Panc1 (cell line): ENCODE measurements around the gene PLAAT4. TPM values are rescaled to one million over a fixed set of nuclear protein-coding genes. Genes with fewer than 3 reads are reported as not detected.

ENCODE experiments used
- ATAC-seq: fragments of 200-7000 bp; cut with Tn5 transposase; 2 replicates; pipeline ENCODE4 v1.9.1; 2020; ENCODE audit warnings: mild to moderate bottlenecking, moderate library complexity
- BruUV-seq: library from RNA; stranded (reverse); fragments of 400-500 nt; replicated peaks from 2 replicates; lab custom pipeline; 2021; lab: Mats Ljungman, UMichigan
- CTCF ChIA-PET: fragments of 300-600 bp; sonication (Branson Sonifier 250); formaldehyde crosslinking; loops from one replicate; lab custom pipeline; 2022; ENCODE audit warnings: antibody characterized with exemption; lab: Charles Lee
- POLR2A ChIA-PET: fragments of 300-600 bp; sonication (Branson Sonifier 250); formaldehyde crosslinking; loops from one replicate; lab custom pipeline; 2022; ENCODE audit warnings: antibody characterized with exemption; lab: Charles Lee
- DNase-seq: peaks from one replicate; pipeline ENCODE4 v3.0.0-alpha.2; 2010; ENCODE audit warnings: low read depth, low spot score
- H3K27ac ChIP-seq: 2 replicates; pipeline ENCODE4 v1.5.1; 2011; ENCODE audit warnings: mild to moderate bottlenecking, low read length, inconsistent platforms
- H3K27me3 ChIP-seq: fragments of 200-500 bp; sonication (Bioruptor generic); 2 replicates; pipeline ENCODE4 v1.6.0; 2014; ENCODE audit warnings: low read length, inconsistent platforms; ENCODE audit not compliant: control insufficient read depth, insufficient read depth
- H3K36me3 ChIP-seq: fragments of 200-500 bp; sonication (Bioruptor generic); 2 replicates; pipeline ENCODE4 v1.5.1; 2014; ENCODE audit warnings: inconsistent platforms, mild to moderate bottlenecking, low read length, moderate library complexity; ENCODE audit not compliant: control insufficient read depth, insufficient read depth
- H3K4me1 ChIP-seq: 2 replicates; pipeline ENCODE4 v1.5.1; 2011; ENCODE audit warnings: inconsistent platforms, mild to moderate bottlenecking, low read length, moderate library complexity; ENCODE audit not compliant: control insufficient read depth, insufficient read depth
- H3K4me3 ChIP-seq, 2 experiments: 2 replicates each; pipeline ENCODE4 v1.5.1; 2011 to 2012; ENCODE audit warnings: low read depth in 2 of 2, low read length in 2 of 2, mild to moderate bottlenecking in 2 of 2, inconsistent platforms in 1 of 2, moderate library complexity in 1 of 2
- H3K9me3 ChIP-seq: fragments of 200-500 bp; sonication (Bioruptor generic); 2 replicates; pipeline ENCODE4 v1.5.1; 2014; ENCODE audit warnings: low read depth, mild to moderate bottlenecking, inconsistent platforms, low read length, moderate library complexity; ENCODE audit not compliant: control insufficient read depth, insufficient read depth
- POLR2AphosphoS5 ChIP-seq: IDR thresholded peaks from 2 replicates; pipeline ENCODE4 v1.6.1; 2012; ENCODE audit warnings: mild to moderate bottlenecking, low read depth, low read length, moderate library complexity
- SIN3A ChIP-seq: IDR thresholded peaks from 2 replicates; pipeline ENCODE4 v1.6.1; 2012; ENCODE audit warnings: low read depth, mild to moderate bottlenecking, low read length, moderate library complexity, borderline replicate concordance; ENCODE audit not compliant: insufficient read depth
- TCF7L2 ChIP-seq: IDR thresholded peaks from 2 replicates; pipeline ENCODE4 v1.6.1; 2011; ENCODE audit warnings: mild to moderate bottlenecking, low read depth, low read length, inconsistent platforms
- in situ Hi-C: cut with HindIII; loops from 2 replicates; pipeline ENCODE4 v1.10.0; 2016; ENCODE audit warnings: low sequenced_read_pairs, low pct_unique_long_range_greater_than_20kb
- intact Hi-C: fragments of 100-400 bp; cut with micrococcal nuclease; formaldehyde crosslinking; loops from one replicate; pipeline ENCODE4 v1.10.0; 2022; ENCODE audit not compliant: unreplicated experiment
- total RNA-seq: library from RNA; stranded (reverse); gene quantifications from one replicate; pipeline ENCODE4 v1.2.1, GENCODE V29; 2021; ENCODE audit not compliant: unreplicated experiment
- TF ChIP-seq, protein P1 (sequence below): fragments of 450-650 bp; IDR thresholded peaks from 2 replicates; pipeline ENCODE4 v1.5.1; 2017; ENCODE audit warnings: mild to moderate bottlenecking
- TF ChIP-seq, protein P2 (sequence below), 2 experiments: IDR thresholded peaks; 2 replicates each; pipeline ENCODE4 v1.6.1; 2011 to 2012; ENCODE audit warnings: low read depth in 2 of 2, control low read depth in 1 of 2, low read length in 1 of 2, mild to moderate bottlenecking in 1 of 2, moderate library complexity in 1 of 2; ENCODE audit not compliant: insufficient read depth in 1 of 2

The PLAAT4 gene
- total RNA-seq, 1 experiment from 2014 or later: 15.2 TPM

GRCh38 chr11:63583357-63583677 lies 46.7 kb downstream of the PLAAT4 start:
- in situ Hi-C loops: no loop called here

DNA sequence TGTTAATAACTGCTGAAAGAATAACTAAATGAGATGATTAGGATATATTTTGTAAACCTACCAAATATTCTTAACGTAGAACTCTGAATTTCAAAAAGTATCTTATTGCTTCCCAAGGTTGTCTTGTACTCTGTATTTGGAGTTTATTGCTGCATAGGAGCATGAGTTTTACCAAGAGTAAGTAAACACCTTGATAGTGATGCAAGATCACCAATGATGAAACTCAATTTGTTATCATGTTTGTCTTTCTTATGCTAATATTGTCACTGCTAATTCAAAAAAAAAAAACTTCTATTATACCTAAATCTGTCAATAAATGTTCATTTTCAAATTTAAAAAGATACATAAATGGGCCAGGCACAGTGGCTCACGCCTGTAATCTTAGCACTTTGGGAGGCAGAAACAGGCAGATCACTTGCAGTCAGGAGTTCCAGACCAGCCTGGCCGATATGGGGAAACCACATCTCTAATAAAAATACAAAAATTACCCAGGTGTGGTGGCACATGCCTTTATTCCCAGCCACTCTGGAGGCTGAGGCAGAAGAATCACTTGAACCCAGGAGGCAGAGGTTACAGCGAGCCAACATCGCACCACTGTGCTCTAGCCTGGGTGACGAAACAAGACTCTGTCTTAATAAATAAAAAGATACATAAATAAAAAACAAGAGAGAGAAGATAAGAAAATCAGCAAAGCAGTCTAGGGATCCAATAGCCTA lies 50.0 kb downstream of the PLAAT4 start:
- in situ Hi-C loops: no loop called here

More at GRCh38 chr11:63583357-63583677, 46.7 kb downstream of the PLAAT4 start:
- Histone ChIP-seq H3K27me3 (no peaks in the 10 kb centered on the region), H3K9me3 (no peaks in the 10 kb centered on the region; the same call in 1 of the 2 replicates), H3K4me3 (no peak overlapping the region), H3K27ac (no peak overlapping the region), H3K4me1 (no peaks in the 10 kb centered on the region), H3K36me3 (no peaks in the 10 kb centered on the region)
- ATAC-seq: no peak
- intact Hi-C loops: no loop called here
- ChIA-PET CTCF (no interaction called here), POLR2A (no interaction called here)
- DNase-seq: no peak
- TF ChIP-seq SIN3A (no peak), TCF7L2 (no peak), POLR2AphosphoS5 (no peak)
- TF ChIP-seq, protein P1, sequence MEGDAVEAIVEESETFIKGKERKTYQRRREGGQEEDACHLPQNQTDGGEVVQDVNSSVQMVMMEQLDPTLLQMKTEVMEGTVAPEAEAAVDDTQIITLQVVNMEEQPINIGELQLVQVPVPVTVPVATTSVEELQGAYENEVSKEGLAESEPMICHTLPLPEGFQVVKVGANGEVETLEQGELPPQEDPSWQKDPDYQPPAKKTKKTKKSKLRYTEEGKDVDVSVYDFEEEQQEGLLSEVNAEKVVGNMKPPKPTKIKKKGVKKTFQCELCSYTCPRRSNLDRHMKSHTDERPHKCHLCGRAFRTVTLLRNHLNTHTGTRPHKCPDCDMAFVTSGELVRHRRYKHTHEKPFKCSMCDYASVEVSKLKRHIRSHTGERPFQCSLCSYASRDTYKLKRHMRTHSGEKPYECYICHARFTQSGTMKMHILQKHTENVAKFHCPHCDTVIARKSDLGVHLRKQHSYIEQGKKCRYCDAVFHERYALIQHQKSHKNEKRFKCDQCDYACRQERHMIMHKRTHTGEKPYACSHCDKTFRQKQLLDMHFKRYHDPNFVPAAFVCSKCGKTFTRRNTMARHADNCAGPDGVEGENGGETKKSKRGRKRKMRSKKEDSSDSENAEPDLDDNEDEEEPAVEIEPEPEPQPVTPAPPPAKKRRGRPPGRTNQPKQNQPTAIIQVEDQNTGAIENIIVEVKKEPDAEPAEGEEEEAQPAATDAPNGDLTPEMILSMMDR: no peak
- TF ChIP-seq, protein P2, sequence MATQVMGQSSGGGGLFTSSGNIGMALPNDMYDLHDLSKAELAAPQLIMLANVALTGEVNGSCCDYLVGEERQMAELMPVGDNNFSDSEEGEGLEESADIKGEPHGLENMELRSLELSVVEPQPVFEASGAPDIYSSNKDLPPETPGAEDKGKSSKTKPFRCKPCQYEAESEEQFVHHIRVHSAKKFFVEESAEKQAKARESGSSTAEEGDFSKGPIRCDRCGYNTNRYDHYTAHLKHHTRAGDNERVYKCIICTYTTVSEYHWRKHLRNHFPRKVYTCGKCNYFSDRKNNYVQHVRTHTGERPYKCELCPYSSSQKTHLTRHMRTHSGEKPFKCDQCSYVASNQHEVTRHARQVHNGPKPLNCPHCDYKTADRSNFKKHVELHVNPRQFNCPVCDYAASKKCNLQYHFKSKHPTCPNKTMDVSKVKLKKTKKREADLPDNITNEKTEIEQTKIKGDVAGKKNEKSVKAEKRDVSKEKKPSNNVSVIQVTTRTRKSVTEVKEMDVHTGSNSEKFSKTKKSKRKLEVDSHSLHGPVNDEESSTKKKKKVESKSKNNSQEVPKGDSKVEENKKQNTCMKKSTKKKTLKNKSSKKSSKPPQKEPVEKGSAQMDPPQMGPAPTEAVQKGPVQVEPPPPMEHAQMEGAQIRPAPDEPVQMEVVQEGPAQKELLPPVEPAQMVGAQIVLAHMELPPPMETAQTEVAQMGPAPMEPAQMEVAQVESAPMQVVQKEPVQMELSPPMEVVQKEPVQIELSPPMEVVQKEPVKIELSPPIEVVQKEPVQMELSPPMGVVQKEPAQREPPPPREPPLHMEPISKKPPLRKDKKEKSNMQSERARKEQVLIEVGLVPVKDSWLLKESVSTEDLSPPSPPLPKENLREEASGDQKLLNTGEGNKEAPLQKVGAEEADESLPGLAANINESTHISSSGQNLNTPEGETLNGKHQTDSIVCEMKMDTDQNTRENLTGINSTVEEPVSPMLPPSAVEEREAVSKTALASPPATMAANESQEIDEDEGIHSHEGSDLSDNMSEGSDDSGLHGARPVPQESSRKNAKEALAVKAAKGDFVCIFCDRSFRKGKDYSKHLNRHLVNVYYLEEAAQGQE (IDR thresholded peaks at IDR 0.05; ENCODE audit: insufficient read depth in 1 of 2, low read depth in 2 of 2, low read length in 1 of 2): no peak
- no TSS peak for BruUV-seq

More for the DNA sequence above, 50.0 kb downstream of the PLAAT4 start:
- Histone ChIP-seq H3K27ac (no peak overlapping the region), H3K4me1 (no peaks in the 10 kb centered on the region), H3K4me3 (no peak overlapping the region), H3K27me3 (no peaks in the 10 kb centered on the region), H3K36me3 (no peaks in the 10 kb centered on the region), H3K9me3 (no peaks in the 10 kb centered on the region)
- CTCF ChIA-PET: no interaction called here
- TF ChIP-seq, protein P2 (IDR thresholded peaks at IDR 0.05; ENCODE audit: insufficient read depth in 1 of 2, low read depth in 2 of 2, low read length in 1 of 2): no peak
- TF ChIP-seq SIN3A (no peak), TCF7L2 (no peak), POLR2AphosphoS5 (no peak)
- TF ChIP-seq, protein P1: no peak
- ATAC-seq: no peak
- BruUV-seq: no TSS peak
- DNase-seq: no peak
- intact Hi-C loops: no loop called here
- POLR2A ChIA-PET: no interaction called here
